HEK293T (cell line): ENCODE measurements around the gene LSM14A.
"Not testable (repeated sequence)": the region's sequence is repeated elsewhere in the genome, so short reads cannot be mapped to it uniquely, and the experiment has no call there.

ENCODE experiments used
- ARNT ChIP-seq: fragments of 450-650 bp; IDR thresholded peaks from 2 replicates; pipeline ENCODE4 v1.6.1; 2017; ENCODE audit warnings: mild to moderate bottlenecking
- BHLHE40 ChIP-seq: fragments of 450-650 bp; IDR thresholded peaks from 2 replicates; pipeline ENCODE4 v1.6.1; 2016; ENCODE audit warnings: mild to moderate bottlenecking, moderate library complexity, borderline replicate concordance
- CTBP1 ChIP-seq: fragments of 450-650 bp; IDR thresholded peaks from 2 replicates; pipeline ENCODE4 v1.6.1; 2016; ENCODE audit warnings: borderline replicate concordance
- ELF4 ChIP-seq: fragments of 450-650 bp; IDR thresholded peaks from 2 replicates; pipeline ENCODE4 v1.6.1; 2017; ENCODE audit warnings: antibody characterized with exemption
- FOXA1 ChIP-seq: fragments of 450-650 bp; IDR thresholded peaks from 2 replicates; pipeline ENCODE4 v1.6.1; 2016; ENCODE audit warnings: mild to moderate bottlenecking
- FOXK2 ChIP-seq: fragments of 450-650 bp; IDR thresholded peaks from 2 replicates; pipeline ENCODE4 v1.6.1; 2016; ENCODE audit warnings: mild to moderate bottlenecking
- FOXM1 ChIP-seq: fragments of 450-650 bp; IDR thresholded peaks from 2 replicates; pipeline ENCODE4 v1.6.1; 2017; ENCODE audit warnings: mild to moderate bottlenecking, borderline replicate concordance
- LEF1 ChIP-seq: fragments of 450-650 bp; IDR thresholded peaks from 2 replicates; pipeline ENCODE4 v1.6.1; 2017; ENCODE audit warnings: mild to moderate bottlenecking, borderline replicate concordance
- NFRKB ChIP-seq: fragments of 450-650 bp; IDR thresholded peaks from 2 replicates; pipeline ENCODE4 v1.6.1; 2016; ENCODE audit warnings: mild to moderate bottlenecking, moderate library complexity
- SP1 ChIP-seq: fragments of 450-650 bp; IDR thresholded peaks from 2 replicates; pipeline ENCODE4 v1.6.1; 2017
- SUZ12 ChIP-seq: fragments of 450-650 bp; IDR thresholded peaks from 2 replicates; pipeline ENCODE4 v1.6.1; 2016; ENCODE audit warnings: mild to moderate bottlenecking
- TARDBP ChIP-seq: fragments of 450-650 bp; IDR thresholded peaks from 2 replicates; pipeline ENCODE4 v1.6.1; 2016
- TF ChIP-seq, protein P1 (sequence below): fragments of 450-650 bp; IDR thresholded peaks from 2 replicates; pipeline ENCODE4 v1.6.1; 2016

DNA sequence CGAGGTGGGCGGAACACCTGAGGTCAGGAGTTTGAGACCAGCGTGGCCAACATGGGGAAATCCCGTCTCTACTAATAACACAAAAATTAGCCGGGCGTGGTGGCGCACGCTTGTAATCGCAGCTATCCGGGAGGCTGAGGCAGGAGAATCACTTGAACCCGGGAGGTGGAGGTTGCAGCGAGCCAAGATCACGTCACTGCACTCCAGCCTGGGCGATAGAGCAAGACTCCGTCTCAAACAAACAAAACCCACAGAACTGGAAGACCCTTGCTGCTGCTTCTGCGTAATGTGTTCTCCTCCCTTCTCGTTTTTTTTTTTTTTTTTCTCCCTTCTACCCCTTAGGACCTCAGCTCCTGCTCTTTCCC lies 81.4 kb downstream of the LSM14A start:
- TF ChIP-seq SUZ12, ARNT, FOXK2, FOXA1, TARDBP, FOXM1, NFRKB, BHLHE40, SP1, LEF1, CTBP1, ELF4: not testable (repeated sequence)
- TF ChIP-seq, protein P1, sequence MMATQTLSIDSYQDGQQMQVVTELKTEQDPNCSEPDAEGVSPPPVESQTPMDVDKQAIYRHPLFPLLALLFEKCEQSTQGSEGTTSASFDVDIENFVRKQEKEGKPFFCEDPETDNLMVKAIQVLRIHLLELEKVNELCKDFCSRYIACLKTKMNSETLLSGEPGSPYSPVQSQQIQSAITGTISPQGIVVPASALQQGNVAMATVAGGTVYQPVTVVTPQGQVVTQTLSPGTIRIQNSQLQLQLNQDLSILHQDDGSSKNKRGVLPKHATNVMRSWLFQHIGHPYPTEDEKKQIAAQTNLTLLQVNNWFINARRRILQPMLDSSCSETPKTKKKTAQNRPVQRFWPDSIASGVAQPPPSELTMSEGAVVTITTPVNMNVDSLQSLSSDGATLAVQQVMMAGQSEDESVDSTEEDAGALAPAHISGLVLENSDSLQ: not testable (repeated sequence)
